HG02798 (cell line): ENCODE results near the gene PILRA.

ENCODE experiments used
- ATAC-seq: cut with Tn5 transposase; IDR thresholded peaks from one replicate; pipeline ENCODE4 v1.9.1; 2021; ENCODE audit warnings: mild to moderate bottlenecking; ENCODE audit not compliant: unreplicated experiment, poor library complexity

The PILRA gene

DNA sequence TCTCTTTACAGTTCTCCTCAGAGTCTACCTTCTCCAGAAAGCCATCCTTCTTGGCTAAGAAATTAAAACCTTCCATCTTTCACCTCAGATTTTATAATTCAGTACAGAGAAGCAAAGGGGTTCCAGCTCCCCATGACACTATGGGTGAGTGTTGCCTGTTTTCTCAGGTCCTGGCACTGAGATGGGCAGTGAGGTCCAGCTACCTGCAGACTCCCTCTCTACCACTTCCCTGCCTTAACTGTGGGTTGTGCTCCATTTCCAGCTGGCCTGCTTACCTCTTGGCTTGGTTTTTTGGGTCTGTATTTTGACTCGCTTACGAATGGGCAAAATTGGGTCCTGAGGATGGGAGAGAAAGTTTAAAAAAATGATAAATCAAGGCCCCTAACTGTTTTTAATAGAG is 29.0 kb downstream of the PILRA start:
- no peak for ATAC-seq

DNA sequence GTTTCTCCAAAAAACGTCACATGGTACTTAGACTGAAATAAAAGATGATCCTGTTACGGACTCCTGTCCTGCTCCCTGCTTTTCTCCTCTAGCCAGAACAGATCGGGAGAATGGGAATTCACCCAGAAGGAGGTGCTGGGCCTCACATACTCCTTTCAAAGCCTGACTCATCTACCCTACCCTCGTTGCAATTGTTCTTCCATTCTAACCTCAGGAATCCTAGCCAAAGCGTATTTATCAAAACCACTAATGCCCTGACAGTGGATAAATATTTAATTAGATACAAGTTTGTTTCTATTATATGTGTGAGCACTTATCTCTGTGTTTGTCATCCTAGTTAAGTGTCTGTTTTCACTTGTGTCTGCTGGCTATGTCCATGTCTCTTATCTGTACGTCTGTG is 33.5 kb downstream of the PILRA start:
- ATAC-seq, result no peak

DNA sequence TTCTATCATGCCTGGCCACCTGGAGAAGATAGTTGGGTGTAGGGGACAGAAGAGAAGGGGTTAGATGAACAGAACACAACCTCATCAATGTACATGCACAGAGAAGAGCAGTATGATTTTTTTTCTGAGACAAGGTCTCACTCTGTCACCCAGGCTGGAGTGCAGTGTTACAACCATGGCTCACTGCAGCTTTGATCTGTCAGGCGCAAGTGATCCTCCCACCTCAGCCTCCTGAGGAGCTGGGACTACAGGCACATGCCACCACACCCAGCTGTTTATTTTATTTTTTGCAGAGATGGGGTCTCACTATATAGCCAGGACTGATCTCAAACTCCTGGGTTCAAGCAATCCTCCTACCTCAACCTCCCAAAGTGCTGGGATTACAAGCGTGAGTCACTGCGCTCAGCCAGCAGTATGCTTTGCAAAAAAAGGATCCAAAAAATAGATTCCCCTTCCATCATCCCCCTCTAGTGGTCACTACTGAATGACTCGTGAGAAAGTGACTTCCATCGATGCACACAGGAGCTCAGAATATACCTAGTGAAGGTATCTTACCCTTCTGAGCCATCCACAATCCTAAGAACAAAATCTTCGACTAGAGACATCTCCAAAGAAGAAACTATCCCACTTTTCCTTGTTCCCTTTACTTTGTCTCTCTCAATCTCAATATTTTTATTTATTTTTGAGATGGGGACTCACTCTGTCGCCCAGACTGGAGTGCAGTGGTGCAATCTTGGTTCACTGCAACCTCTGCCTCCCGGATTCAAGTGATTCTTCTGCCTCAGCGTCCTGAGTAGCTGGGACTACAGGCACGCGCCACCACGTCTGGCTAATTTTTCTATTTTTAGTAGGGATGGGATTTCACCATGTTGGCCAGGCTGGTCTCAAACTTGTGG is 34.2 kb downstream of the PILRA start:
- ATAC-seq, result peak; percentile 53

DNA sequence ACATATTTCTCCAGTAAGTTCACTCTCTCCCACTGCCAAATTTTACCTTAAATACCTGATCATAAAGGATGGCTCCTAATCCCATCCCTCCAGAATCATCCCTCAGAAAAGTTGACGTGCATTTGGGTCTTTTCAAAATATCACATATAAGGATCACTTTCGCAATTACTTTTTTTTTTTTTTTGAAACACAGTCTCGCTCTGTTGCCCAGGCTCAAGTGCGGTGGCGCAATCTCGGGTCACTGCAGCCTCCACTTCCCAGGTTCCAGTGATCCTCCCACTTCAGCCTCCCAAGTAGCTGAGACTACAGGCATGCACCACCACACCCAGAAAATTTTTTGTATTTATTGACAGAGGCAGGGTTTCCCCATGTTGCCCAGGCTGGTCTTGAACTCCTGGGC is 37.8 kb downstream of the PILRA start:
- ATAC-seq, result no peak

GRCh38 chr7:100413346-100413745 is 40.1 kb downstream of the PILRA start:
- no peak for ATAC-seq

DNA sequence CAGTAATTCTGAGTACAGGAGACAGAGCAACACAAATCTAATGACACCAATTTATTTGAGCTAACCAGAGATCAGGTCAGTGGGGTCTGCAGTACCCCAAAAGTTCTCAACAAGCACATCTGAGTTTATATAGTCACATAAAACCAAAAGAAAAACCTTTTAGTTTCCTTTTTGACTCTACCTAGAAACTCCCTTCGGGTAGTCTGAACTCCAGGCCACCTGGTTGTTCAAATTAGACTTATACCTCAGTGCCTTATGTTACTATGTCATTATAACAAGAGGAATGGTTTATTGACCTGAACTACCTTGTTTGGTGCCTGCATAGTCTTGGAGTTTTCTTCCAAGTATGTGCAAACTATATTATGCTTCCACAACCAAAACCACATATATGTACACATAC is 40.6 kb downstream of the PILRA start:
- ATAC-seq, result no peak

GRCh38 chr7:100415448-100415847 is 42.2 kb downstream of the PILRA start:
- ATAC-seq, result no peak

- ATAC-seq, result no peak
These were observed 45.8 kb downstream of the PILRA start for GRCh38 chr7:100418930-100419659.

- no peak for ATAC-seq
These were observed 46.5 kb downstream of the PILRA start for GRCh38 chr7:100419660-100420226.

DNA sequence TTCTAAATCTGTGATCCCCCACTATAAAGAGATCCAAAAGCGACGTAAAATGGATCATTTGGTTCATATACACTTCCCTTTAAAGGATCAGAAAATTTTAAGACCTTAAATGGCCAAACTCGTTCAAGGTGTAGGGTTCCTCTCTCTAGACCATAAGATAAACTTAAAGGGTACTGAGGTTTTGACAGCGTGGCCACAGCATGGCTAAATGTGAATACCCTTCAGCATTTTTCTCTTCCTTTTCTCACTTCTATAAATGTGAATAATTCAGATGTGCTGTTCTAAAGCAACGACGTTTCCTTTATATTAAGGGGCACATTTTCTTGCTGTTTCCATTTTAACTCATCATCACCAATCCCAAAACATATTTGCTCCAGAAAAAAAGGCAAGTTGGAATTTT is 50.0 kb downstream of the PILRA start:
- no peak for ATAC-seq

DNA sequence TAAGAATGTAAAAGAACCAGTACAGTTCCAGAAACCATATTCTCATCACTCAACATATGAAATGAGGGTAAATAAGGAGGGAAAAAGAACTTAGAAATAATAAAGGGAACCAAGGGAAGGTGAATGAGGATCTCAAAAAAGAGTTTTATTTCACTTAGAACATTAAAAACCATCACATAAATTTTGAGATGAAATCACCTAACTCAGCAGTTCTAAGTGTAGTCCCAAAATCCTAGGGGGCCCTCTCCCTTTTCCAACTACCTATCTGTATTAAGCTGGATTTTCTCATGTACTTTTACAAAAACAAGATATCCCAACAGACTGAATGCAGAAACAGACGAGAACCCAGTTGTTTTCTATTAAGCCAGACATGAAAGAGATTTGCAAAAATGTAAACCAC is 52.1 kb downstream of the PILRA start:
- ATAC-seq, result no peak

GRCh38 chr7:100426516-100426915 is 53.2 kb downstream of the PILRA start:
- no peak for ATAC-seq

DNA sequence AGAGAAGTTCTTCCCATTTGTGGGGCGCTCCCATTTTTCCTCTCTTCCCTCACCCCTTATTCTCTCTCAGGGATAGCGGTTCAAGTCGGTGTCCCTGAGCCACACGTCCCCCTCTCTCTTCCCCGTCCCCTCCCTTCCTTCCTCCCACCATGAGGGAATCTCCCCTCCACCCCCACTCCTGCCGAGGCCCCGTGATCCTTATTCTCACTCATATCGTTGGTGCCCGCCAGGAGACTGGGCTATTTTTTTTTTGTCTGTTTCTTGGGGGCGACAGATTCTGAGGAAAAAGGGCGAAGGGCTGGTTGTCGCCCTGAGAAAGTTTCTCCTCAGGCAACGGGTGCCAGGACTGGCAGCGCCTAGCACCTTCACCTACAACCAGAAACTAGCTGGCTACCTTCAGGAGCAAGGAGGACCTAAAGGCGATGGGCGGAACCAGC is 54.5 kb downstream of the PILRA start:
- no peak for ATAC-seq

DNA sequence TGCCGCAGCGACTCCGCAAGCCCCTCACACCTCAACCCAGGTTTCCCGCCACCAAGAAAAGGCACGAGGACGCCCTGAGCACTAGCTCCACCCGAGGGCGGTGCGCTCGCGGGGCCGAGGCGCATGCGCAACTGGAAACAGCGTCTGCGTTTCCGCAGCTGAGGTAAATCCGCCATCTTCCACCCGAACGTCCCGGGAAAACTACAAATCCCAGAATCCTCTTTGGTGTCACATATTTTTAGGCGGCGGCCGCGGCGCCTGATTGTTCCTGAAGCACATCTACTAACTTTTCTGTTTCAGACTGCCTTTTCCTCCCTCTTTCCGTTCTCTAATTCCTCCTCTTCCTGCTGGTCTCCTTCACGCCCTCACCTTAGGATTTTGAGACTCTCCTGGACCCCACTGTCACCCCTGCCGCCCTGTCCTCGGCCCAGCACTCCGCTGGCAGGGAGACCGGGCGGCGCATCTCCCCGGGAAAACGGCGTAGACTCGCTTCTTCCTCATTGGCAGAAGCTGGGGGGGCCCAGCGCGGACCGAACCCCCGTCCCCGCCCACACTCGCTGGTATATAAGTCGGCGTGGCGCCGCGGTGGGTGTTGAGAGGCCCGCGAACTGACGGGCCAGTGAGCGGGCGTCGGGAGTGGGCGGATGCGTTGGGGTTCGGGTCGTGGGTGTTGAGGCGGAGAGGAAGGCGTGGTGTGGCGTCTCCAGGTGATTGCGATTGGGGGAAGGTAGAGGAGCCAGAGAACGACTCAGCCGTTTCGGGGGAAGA is 55.1 kb downstream of the PILRA start, which contains the start of gene ZCWPW1:
ZCWPW1 (minus strand) TSS at position 505 of the 768 bp plus-strand sequence. CDS start 8,054 bp downstream, outside the sequence.
- peak; percentile 51 for ATAC-seq

DNA sequence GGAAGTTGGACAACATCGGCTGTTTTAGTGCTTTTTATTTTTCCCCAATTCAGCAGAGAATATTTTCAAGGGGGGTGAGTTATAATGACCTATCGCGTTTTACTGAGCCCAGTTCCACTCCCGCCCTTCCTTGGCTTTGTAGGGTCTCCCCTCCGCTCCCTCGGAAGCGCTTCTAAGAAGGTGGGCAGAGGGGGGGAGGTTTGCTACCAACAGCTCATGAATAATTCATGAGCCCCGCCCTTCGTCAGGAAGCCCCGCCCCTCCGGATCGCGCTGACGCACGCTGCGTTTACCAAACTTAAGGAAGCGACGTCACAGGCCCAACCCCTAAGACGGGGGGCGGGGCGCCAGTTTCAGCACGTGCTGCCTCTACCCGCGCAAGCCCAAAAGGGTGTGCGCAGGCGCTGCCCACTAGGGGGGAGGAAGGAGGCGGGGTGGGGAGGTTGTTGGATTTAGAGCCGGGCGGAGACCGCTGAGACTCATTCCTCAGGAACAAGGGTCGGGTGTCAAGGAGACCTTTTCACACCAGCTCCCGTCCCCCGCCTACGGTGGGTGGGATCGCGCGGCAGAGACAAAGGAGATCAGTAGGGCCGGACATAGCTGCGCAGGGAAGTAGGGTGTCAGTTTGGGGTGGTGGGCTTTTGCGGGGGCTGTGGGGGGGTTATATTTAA is 55.8 kb downstream of the PILRA start:
- ATAC-seq, result peak; percentile 60

DNA sequence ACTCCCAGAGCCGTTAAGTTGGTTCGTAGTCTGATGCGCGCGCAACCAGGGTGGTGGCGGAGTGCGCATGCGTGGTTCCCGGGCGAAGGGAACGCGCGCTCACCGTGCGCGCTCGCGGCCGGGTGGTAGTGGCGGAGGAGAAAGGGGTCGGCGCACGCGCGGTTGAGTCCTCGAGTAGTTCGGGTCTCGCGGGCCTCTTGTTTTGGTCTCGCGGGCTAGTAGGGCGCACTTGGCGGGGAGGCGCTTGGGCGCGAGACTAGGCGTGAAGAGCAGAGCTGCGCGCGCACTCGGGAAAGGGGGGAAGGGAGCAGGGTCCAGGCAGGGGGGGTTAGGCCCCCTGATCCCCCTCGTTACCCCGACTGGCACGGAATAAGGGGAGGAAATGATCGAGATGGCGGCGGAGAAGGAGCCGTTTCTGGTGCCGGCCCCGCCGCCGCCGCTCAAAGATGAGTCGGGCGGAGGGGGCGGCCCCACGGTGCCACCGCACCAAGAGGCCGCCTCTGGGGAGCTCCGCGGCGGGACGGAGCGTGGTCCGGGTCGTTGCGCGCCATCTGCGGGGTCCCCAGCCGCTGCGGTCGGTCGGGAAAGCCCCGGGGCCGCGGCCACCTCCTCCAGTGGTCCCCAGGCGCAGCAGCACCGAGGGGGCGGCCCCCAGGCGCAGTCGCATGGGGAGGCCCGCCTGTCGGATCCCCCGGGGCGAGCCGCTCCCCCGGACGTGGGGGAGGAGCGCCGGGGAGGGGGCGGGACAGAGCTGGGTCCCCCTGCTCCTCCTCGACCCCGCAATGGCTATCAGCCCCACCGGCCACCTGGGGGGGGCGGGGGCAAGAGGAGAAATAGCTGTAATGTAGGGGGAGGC is 56.6 kb downstream of the PILRA start, which contains the start of gene MEPCE:
MEPCE (plus strand) TSS at position 195 of the 856 bp plus-strand sequence; CDS start at position 383, 188 bp downstream.
- peak; percentile 48 for ATAC-seq

GRCh38 chr7:100430493-100431285 is 57.4 kb downstream of the PILRA start:
- ATAC-seq, result no peak

DNA sequence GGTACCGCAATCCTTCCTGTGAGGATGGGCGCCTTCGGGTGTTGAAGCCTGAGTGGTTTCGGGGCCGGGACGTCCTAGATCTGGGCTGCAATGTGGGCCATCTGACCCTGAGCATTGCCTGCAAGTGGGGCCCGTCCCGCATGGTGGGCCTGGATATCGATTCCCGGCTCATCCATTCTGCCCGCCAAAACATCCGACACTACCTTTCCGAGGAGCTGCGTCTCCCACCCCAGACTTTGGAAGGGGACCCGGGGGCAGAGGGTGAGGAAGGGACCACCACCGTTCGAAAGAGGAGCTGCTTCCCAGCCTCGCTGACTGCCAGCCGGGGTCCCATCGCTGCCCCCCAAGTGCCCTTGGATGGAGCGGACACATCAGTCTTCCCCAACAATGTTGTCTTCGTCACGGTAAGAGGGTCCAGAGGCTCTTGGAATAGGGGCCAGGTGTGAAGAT is 58.0 kb downstream of the PILRA start:
- ATAC-seq, result no peak
